CD4-positive, alpha-beta T cell (primary cell): ENCODE measurements around the gene PRICKLE1. TPM values are rescaled to one million over a fixed set of nuclear protein-coding genes. Genes with fewer than 3 reads are reported as not detected.

Experiments
- ATAC-seq: fragments of 200-7000 bp; cut with Tn5 transposase; one replicate; pipeline ENCODE4 v1.10.0; 2022; ENCODE audit warnings: mild to moderate bottlenecking; ENCODE audit not compliant: poor library complexity
- CTCF ChIA-PET: fragments of 350-600 bp; sonication (Branson Sonifier 250); formaldehyde crosslinking; loops from one replicate; lab custom pipeline; 2021; ENCODE audit warnings: antibody characterized with exemption, inconsistent platforms; lab: Charles Lee
- POLR2A ChIA-PET: fragments of 350-600 bp; sonication (Branson Sonifier 250); formaldehyde crosslinking; loops from one replicate; lab custom pipeline; 2021; ENCODE audit warnings: antibody characterized with exemption, inconsistent platforms; lab: Charles Lee
- DNase-seq, 14 experiments: peaks; one replicate each; pipeline ENCODE4 v3.0.0-alpha.2; 2013 to 2020; ENCODE audit warnings: mixed read lengths in 2 of 14
- H3K27ac ChIP-seq, 2 donors: one replicate each; pipeline versions ENCODE4 v1.5.1 to v1.7.0; 2013; ENCODE audit warnings: low read length in 2 of 2, low read depth in 1 of 2, mild to moderate bottlenecking in 1 of 2
- H3K27me3 ChIP-seq, 2 experiments: 1 replicate in 1 of 2; 2 replicates in 1 of 2; pipeline versions ENCODE4 v1.6.1 to v1.7.0; 2013; ENCODE audit warnings: low read length in 2 of 2, control low read depth in 1 of 2, mild to moderate bottlenecking in 1 of 2, moderate library complexity in 1 of 2; ENCODE audit not compliant: insufficient read depth in 2 of 2, control insufficient read depth in 1 of 2
- H3K36me3 ChIP-seq: one replicate; pipeline ENCODE4 v1.6.1; 2013; ENCODE audit warnings: low read length, control low read depth; ENCODE audit not compliant: insufficient read depth
- H3K4me1 ChIP-seq: one replicate; pipeline ENCODE4 v1.6.1; 2013; ENCODE audit warnings: low read length, control low read depth; ENCODE audit not compliant: insufficient read depth
- H3K4me3 ChIP-seq: one replicate; pipeline ENCODE4 v1.5.1; 2013; ENCODE audit warnings: mild to moderate bottlenecking, low read length, moderate library complexity
- H3K9me3 ChIP-seq, 2 experiments: 1 replicate in 1 of 2; 2 replicates in 1 of 2; pipeline versions ENCODE4 v1.6.1 to v1.7.0; 2013; ENCODE audit warnings: low read length in 2 of 2, mild to moderate bottlenecking in 2 of 2, control low read depth in 1 of 2, moderate library complexity in 1 of 2; ENCODE audit not compliant: control insufficient read depth in 1 of 2, insufficient read depth in 1 of 2
- H3K27ac Mint-ChIP-seq: one replicate; pipeline ENCODE4 v1.8.0; 2020; ENCODE audit warnings: mixed read lengths
- H3K27me3 Mint-ChIP-seq: one replicate; pipeline ENCODE4 v1.8.0; 2021; ENCODE audit warnings: mixed read lengths
- H3K36me3 Mint-ChIP-seq: one replicate; pipeline ENCODE4 v1.8.0; 2021; ENCODE audit warnings: low read depth, mixed read lengths
- H3K4me1 Mint-ChIP-seq: one replicate; pipeline ENCODE4 v1.8.0; 2021; ENCODE audit warnings: low read depth, mixed read lengths
- H3K4me3 Mint-ChIP-seq: one replicate; pipeline ENCODE4 v1.8.0; 2020; ENCODE audit warnings: mild to moderate bottlenecking, mixed read lengths
- H3K9me3 Mint-ChIP-seq: one replicate; pipeline ENCODE4 v1.8.0; 2020; ENCODE audit warnings: mixed read lengths
- intact Hi-C, 2 experiments: fragments of 100-400 bp; cut with DNase I in 1 of 2; cut with micrococcal nuclease in 1 of 2; formaldehyde crosslinking; loops; one replicate each; pipeline versions ENCODE4 v1.15.1 to v1.9.0; 2023 to 2025; cut with DNase I, micrococcal nuclease
- total RNA-seq, 174 experiments: library from RNA in 2 of 174; stranded (reverse) in 2 of 174; gene quantifications; one replicate each; pipeline ENCODE4 v1.2.3 and lab custom pipeline; 2021 to 2026
- TF ChIP-seq, protein P1 (sequence below): fragments of 200-600 bp; IDR thresholded peaks from one replicate; pipeline ENCODE4 v1.8.0; 2022; ENCODE audit warnings: antibody characterized with exemption, mild to moderate bottlenecking

PRICKLE1 gene
- total RNA-seq, 2 experiments from 2014 or later: not detected

DNA sequence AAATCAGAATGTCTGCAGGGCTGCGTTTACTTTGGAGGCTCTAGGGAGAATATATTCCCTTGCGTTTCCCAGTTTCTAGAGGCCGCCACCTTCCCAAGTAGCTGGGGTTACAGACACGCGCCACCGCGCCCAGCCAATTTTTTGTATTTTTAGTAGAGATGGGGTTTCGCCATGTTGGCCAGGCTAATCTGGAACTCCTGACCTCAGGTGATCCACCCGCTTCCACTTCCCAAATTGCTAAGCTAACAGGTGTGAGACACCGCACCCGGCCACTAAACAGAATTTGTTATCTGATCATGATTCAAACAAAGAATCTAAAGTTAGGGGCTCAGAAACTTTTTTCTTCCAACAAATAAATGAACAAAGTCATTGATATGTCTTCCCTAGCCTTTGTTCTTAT, 148.9 kb downstream of the PRICKLE1 start:
- POLR2A ChIA-PET: no interaction called here
- peaks cover 90% of the 10 kb centered on the region for H3K36me3 Mint-ChIP-seq
- H3K27ac ChIP-seq: no peak overlapping the region

DNA sequence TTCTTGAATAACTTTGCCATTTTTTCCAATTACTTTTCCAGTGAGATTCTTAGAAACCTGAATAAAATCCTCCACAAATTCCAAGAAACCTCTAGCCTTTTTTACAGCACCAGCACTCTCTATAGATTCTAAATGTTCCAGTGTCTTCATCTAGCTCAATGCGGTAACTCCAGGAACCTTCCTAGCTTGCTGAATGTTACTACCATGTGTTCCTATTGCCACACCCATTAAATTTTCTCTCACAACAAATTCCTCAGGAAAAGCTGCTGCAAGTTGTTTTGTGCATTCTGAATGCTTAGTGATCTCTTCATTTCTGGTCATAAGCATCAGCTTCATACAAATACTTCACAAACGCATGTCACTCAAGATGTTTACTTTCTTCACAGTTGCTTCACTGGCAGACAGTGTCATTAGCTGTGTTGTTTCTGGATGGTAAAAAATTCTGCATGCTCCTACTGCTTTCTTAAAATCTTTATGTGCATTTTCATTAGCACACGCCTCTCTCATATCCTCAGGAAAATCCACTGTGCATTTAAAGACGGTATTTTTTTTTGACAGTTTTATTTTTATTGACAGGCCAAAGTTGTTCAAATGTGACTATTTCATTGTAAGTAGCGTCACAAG, 156.9 kb downstream of the PRICKLE1 start:
- H3K4me1 Mint-ChIP-seq: no peaks in the 10 kb centered on the region
- TF ChIP-seq, protein P1, sequence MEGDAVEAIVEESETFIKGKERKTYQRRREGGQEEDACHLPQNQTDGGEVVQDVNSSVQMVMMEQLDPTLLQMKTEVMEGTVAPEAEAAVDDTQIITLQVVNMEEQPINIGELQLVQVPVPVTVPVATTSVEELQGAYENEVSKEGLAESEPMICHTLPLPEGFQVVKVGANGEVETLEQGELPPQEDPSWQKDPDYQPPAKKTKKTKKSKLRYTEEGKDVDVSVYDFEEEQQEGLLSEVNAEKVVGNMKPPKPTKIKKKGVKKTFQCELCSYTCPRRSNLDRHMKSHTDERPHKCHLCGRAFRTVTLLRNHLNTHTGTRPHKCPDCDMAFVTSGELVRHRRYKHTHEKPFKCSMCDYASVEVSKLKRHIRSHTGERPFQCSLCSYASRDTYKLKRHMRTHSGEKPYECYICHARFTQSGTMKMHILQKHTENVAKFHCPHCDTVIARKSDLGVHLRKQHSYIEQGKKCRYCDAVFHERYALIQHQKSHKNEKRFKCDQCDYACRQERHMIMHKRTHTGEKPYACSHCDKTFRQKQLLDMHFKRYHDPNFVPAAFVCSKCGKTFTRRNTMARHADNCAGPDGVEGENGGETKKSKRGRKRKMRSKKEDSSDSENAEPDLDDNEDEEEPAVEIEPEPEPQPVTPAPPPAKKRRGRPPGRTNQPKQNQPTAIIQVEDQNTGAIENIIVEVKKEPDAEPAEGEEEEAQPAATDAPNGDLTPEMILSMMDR: no peak
- DNase-seq (no peak), ATAC-seq (no peak)
- no peaks in the 10 kb centered on the region for H3K9me3 ChIP-seq
- H3K4me3 ChIP-seq: no peak overlapping the region
- H3K27me3 ChIP-seq: no peaks in the 10 kb centered on the region
- no peak overlapping the region for H3K27ac Mint-ChIP-seq
- H3K36me3 ChIP-seq: peaks cover 13% of the 10 kb centered on the region
- H3K27ac ChIP-seq: no peak overlapping the region
- CTCF ChIA-PET: no interaction called here
- H3K36me3 Mint-ChIP-seq: peaks cover 72% of the 10 kb centered on the region
- POLR2A ChIA-PET: no interaction called here
- H3K9me3 Mint-ChIP-seq: no peaks in the 10 kb centered on the region
- no peaks in the 10 kb centered on the region for H3K27me3 Mint-ChIP-seq
- intact Hi-C loops: no loop called here
- H3K4me1 ChIP-seq: no peaks in the 10 kb centered on the region
- H3K4me3 Mint-ChIP-seq: no peak overlapping the region

More for the DNA sequence above, 148.9 kb downstream of the PRICKLE1 start:
- CTCF ChIA-PET: no interaction called here
- intact Hi-C loops: no loop called here
- no peak for DNase-seq
- H3K4me1 ChIP-seq: no peaks in the 10 kb centered on the region
- no peak overlapping the region for H3K4me3 ChIP-seq
- Mint-ChIP-seq H3K27ac (no peak overlapping the region), H3K27me3 (no peaks in the 10 kb centered on the region), H3K4me1 (no peaks in the 10 kb centered on the region), H3K4me3 (no peak overlapping the region), H3K9me3 (peaks cover 6% of the 10 kb centered on the region)
- TF ChIP-seq, protein P1: no peak
- no peak for ATAC-seq
- H3K36me3 ChIP-seq: peaks cover 46% of the 10 kb centered on the region
- no peaks in the 10 kb centered on the region for H3K27me3 ChIP-seq
- H3K9me3 ChIP-seq: peaks cover 0 to 14% of the 10 kb centered on the region in 2 experiments

- DNase-seq: no peak
- H3K36me3 Mint-ChIP-seq: peaks cover 76% of the 10 kb centered on the region
- no peak overlapping the region for H3K27ac Mint-ChIP-seq
- no peak for ATAC-seq
- no peaks in the 10 kb centered on the region for H3K9me3 ChIP-seq
- no peaks in the 10 kb centered on the region for H3K4me1 ChIP-seq
- intact Hi-C loops: no loop called here
- H3K4me3 ChIP-seq: no peak overlapping the region
- TF ChIP-seq, protein P1: no peak
- no peaks in the 10 kb centered on the region for H3K27me3 Mint-ChIP-seq
- no peaks in the 10 kb centered on the region for H3K9me3 Mint-ChIP-seq
- ChIA-PET CTCF (no interaction called here), POLR2A (no interaction called here)
- peaks cover 17% of the 10 kb centered on the region for H3K4me1 Mint-ChIP-seq
- no peak overlapping the region for H3K4me3 Mint-ChIP-seq
- no peaks in the 10 kb centered on the region for H3K27me3 ChIP-seq
- no peak overlapping the region for H3K27ac ChIP-seq
- H3K36me3 ChIP-seq: peaks cover 11% of the 10 kb centered on the region
Measured at GRCh38 chr12:42428850-42429249, 160.7 kb downstream of the PRICKLE1 start.
